PFSK-1 (cell line): ENCODE measurements around the gene MFSD8.

Experiments
- FOXP2 ChIP-seq: optimal IDR thresholded peaks from 2 replicates; pipeline ENCODE3; 2011; ENCODE audit warnings: borderline replicate concordance, control low read depth, inconsistent platforms; ENCODE audit not compliant: insufficient read depth; ENCODE audit errors: extremely low read length, extremely low read depth
- POLR2AphosphoS5 ChIP-seq: IDR thresholded peaks from 2 replicates; pipeline ENCODE4 v1.6.1; 2012; ENCODE audit warnings: low read depth, mild to moderate bottlenecking, control low read depth, low read length, moderate library complexity
- SIN3A ChIP-seq: IDR thresholded peaks from 2 replicates; pipeline ENCODE4 v1.6.1; 2012; ENCODE audit warnings: mild to moderate bottlenecking, low read length, moderate library complexity, borderline replicate concordance; ENCODE audit not compliant: insufficient read depth
- TAF1 ChIP-seq: IDR thresholded peaks from 2 replicates; pipeline ENCODE4 v1.6.1; 2012; ENCODE audit warnings: low read length, control low read depth, borderline replicate concordance; ENCODE audit not compliant: insufficient read depth
- TF ChIP-seq, protein P1 (sequence below), 2 experiments: IDR thresholded peaks; 2 replicates each; pipeline versions ENCODE4 v1.6.1 to v1.8.0; 2011 to 2012; ENCODE audit warnings: low read depth in 2 of 2, low read length in 2 of 2, control low read depth in 1 of 2, inconsistent platforms in 1 of 2, mild to moderate bottlenecking in 1 of 2, moderate library complexity in 1 of 2; ENCODE audit not compliant: insufficient read depth in 1 of 2

The MFSD8 gene

GRCh38 chr4:127920521-127920920 is 44.5 kb downstream of the MFSD8 start:
- TF ChIP-seq POLR2AphosphoS5 (no peak), TAF1 (no peak), FOXP2 (no peak), SIN3A (no peak)
- TF ChIP-seq, protein P1, sequence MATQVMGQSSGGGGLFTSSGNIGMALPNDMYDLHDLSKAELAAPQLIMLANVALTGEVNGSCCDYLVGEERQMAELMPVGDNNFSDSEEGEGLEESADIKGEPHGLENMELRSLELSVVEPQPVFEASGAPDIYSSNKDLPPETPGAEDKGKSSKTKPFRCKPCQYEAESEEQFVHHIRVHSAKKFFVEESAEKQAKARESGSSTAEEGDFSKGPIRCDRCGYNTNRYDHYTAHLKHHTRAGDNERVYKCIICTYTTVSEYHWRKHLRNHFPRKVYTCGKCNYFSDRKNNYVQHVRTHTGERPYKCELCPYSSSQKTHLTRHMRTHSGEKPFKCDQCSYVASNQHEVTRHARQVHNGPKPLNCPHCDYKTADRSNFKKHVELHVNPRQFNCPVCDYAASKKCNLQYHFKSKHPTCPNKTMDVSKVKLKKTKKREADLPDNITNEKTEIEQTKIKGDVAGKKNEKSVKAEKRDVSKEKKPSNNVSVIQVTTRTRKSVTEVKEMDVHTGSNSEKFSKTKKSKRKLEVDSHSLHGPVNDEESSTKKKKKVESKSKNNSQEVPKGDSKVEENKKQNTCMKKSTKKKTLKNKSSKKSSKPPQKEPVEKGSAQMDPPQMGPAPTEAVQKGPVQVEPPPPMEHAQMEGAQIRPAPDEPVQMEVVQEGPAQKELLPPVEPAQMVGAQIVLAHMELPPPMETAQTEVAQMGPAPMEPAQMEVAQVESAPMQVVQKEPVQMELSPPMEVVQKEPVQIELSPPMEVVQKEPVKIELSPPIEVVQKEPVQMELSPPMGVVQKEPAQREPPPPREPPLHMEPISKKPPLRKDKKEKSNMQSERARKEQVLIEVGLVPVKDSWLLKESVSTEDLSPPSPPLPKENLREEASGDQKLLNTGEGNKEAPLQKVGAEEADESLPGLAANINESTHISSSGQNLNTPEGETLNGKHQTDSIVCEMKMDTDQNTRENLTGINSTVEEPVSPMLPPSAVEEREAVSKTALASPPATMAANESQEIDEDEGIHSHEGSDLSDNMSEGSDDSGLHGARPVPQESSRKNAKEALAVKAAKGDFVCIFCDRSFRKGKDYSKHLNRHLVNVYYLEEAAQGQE (IDR thresholded peaks at IDR 0.05; ENCODE audit: insufficient read depth in 1 of 2, low read depth in 2 of 2, low read length in 2 of 2) = no peak

DNA sequence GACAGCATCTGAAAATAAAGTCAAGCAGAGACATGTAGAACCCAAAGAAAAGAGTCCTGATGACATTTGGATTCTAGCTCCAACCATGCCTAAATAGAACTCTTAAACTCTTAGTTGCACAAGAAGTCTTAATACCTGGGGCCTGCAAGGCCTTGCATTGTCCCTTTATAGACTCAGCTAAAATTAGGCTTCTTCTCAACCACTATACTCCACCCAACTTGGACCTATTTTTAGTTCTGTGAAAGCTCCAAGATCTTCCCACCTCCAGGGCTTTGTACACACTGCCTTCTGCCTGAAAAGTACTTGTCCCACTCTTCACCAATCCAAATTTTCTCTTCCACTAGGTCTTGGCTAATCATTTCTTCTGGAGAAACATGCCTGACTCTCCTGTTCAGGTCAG is 47.8 kb downstream of the MFSD8 start:
- no peak for TF ChIP-seq FOXP2
- TF ChIP-seq TAF1 = no peak
- no peak for TF ChIP-seq SIN3A
- no peak for TF ChIP-seq POLR2AphosphoS5
- TF ChIP-seq, protein P1 (IDR thresholded peaks at IDR 0.05; ENCODE audit: insufficient read depth in 1 of 2, low read depth in 2 of 2, low read length in 2 of 2) = no peak

- TF ChIP-seq, protein P1 (IDR thresholded peaks at IDR 0.05; ENCODE audit: insufficient read depth in 1 of 2, low read depth in 2 of 2, low read length in 2 of 2) = no peak
- TF ChIP-seq FOXP2 = no peak
- TF ChIP-seq TAF1 = no peak
- TF ChIP-seq POLR2AphosphoS5 = no peak
- TF ChIP-seq SIN3A = no peak
Observed at GRCh38 chr4:127916512-127916911, 48.5 kb downstream of the MFSD8 start.

GRCh38 chr4:127905029-127905428 is 59.9 kb downstream of the MFSD8 start:
- TF ChIP-seq, protein P1 (IDR thresholded peaks at IDR 0.05; ENCODE audit: insufficient read depth in 1 of 2, low read depth in 2 of 2, low read length in 2 of 2) = no peak
- TF ChIP-seq TAF1 (no peak), POLR2AphosphoS5 (no peak), SIN3A (no peak), FOXP2 (no peak)

GRCh38 chr4:127896528-127896927 is 68.4 kb downstream of the MFSD8 start:
- TF ChIP-seq POLR2AphosphoS5 (no peak), SIN3A (no peak), FOXP2 (no peak), TAF1 (no peak)
- TF ChIP-seq, protein P1 (IDR thresholded peaks at IDR 0.05; ENCODE audit: insufficient read depth in 1 of 2, low read depth in 2 of 2, low read length in 2 of 2) = no peak
